D721Med (cell line): ENCODE results near the gene AKR1C8.

Source experiments
- DNase-seq: peaks from one replicate; pipeline ENCODE4 v3.0.0; 2011; ENCODE audit warnings: low spot score; ENCODE audit not compliant: insufficient read length
- FAIRE-seq: peaks from 2 replicates; lab custom pipeline; 2011; peaks lifted over from hg19 to GRCh38; lab: Jason Lieb, UNC
- CTCF ChIP-seq: IDR thresholded peaks from 2 replicates; pipeline ENCODE4 v1.5.1; 2012; ENCODE audit warnings: mild to moderate bottlenecking, control low read depth; ENCODE audit not compliant: insufficient read depth; ENCODE audit errors: missing control alignments

The AKR1C8 gene

GRCh38 chr10:5163487-5163886 lies 21.5 kb downstream of the AKR1C8 start:
- FAIRE-seq (no peak), DNase-seq (no peak)
- TF ChIP-seq CTCF = no peak

- FAIRE-seq (no peak), DNase-seq (no peak)
These were observed 25.8 kb downstream of the AKR1C8 start for GRCh38 chr10:5159126-5159525.

GRCh38 chr10:5157501-5157900 lies 27.4 kb downstream of the AKR1C8 start:
- no peak for TF ChIP-seq CTCF
- DNase-seq (no peak), FAIRE-seq (no peak)

More at GRCh38 chr10:5159126-5159525, 25.8 kb downstream of the AKR1C8 start:
- TF ChIP-seq CTCF = no peak

- FAIRE-seq (no peak), DNase-seq (no peak)
- no peak for TF ChIP-seq CTCF
These were observed 29.0 kb downstream of the AKR1C8 start for GRCh38 chr10:5155951-5156350.

- no peak for TF ChIP-seq CTCF
- DNase-seq (no peak), FAIRE-seq (no peak)
These were observed 33.9 kb downstream of the AKR1C8 start for GRCh38 chr10:5151076-5151475.

- DNase-seq (no peak), FAIRE-seq (no peak)
- TF ChIP-seq CTCF = no peak
These were observed 36.3 kb downstream of the AKR1C8 start for GRCh38 chr10:5148678-5149032.

- TF ChIP-seq CTCF = no peak
- FAIRE-seq (no peak), DNase-seq (no peak)
These were observed 36.8 kb downstream of the AKR1C8 start for GRCh38 chr10:5147981-5148677.
